Measurements from ENCODE around the gene SHMT1. TPM values are rescaled to one million over a fixed set of nuclear protein-coding genes. Genes with fewer than 3 reads are reported as not detected.
A peak's percentile ranks its signal among the peaks of the same experiment; 100 is the strongest.
"Not testable (repeated sequence)": the region's sequence is repeated elsewhere in the genome, so short reads cannot be mapped to it uniquely, and the experiment has no call there.

Gene SHMT1
- total RNA-seq, 1 experiment from 2014 or later, result 34.1 TPM

- no peak for DNase-seq (ENCODE audit: low spot score)
Observed at GRCh38 chr17:18326572-18326971, 36.8 kb downstream of the SHMT1 start.

GRCh38 chr17:18326039-18326438, 37.3 kb downstream of the SHMT1 start:
- DNase-seq (ENCODE audit: low spot score), result no peak

- no peak for DNase-seq (ENCODE audit: low spot score)
Observed at GRCh38 chr17:18324140-18325050, 39.0 kb downstream of the SHMT1 start.

GRCh38 chr17:18323507-18324139, 39.7 kb downstream of the SHMT1 start:
- DNase-seq (ENCODE audit: low spot score), result no peak

GRCh38 chr17:18323007-18323406, 40.3 kb downstream of the SHMT1 start:
- DNase-seq (ENCODE audit: low spot score), result no peak

GRCh38 chr17:18322522-18322921, 40.8 kb downstream of the SHMT1 start:
- DNase-seq (ENCODE audit: low spot score), result no peak

GRCh38 chr17:18321309-18321708, 42.0 kb downstream of the SHMT1 start:
- no peak for DNase-seq (ENCODE audit: low spot score)

- no peak for DNase-seq (ENCODE audit: low spot score)
Observed at GRCh38 chr17:18320301-18320700, 43.0 kb downstream of the SHMT1 start.

- peak; percentile 28 for DNase-seq (ENCODE audit: low spot score)
Observed at GRCh38 chr17:18319604-18320256, 43.6 kb downstream of the SHMT1 start.

- DNase-seq (ENCODE audit: low spot score), result no peak
Observed at GRCh38 chr17:18318771-18319450, 44.4 kb downstream of the SHMT1 start.

GRCh38 chr17:18318117-18318516, 45.2 kb downstream of the SHMT1 start:
- no peak for DNase-seq (ENCODE audit: low spot score)

GRCh38 chr17:18315961-18316360, 47.4 kb downstream of the SHMT1 start:
- DNase-seq (ENCODE audit: low spot score), result no peak

GRCh38 chr17:18315562-18315922, 47.8 kb downstream of the SHMT1 start:
- DNase-seq (ENCODE audit: low spot score), result no peak

GRCh38 chr17:18314731-18315561, 48.4 kb downstream of the SHMT1 start, which contains the start of the genes SMCR8 and TOP3A:
SMCR8 (plus strand) TSS chr17:18315293; CDS start chr17:18315790, 497 bp downstream.
TOP3A (minus strand) TSS chr17:18314994; CDS start chr17:18314778, 216 bp downstream.
- DNase-seq (ENCODE audit: low spot score), result peak; percentile 98

GRCh38 chr17:18314059-18314730, 49.2 kb downstream of the SHMT1 start:
- DNase-seq (ENCODE audit: low spot score), result no peak

GRCh38 chr17:18309202-18309601, 54.1 kb downstream of the SHMT1 start:
- no peak for DNase-seq (ENCODE audit: low spot score)

- not testable (repeated sequence) for DNase-seq (ENCODE audit: low spot score)
Observed at GRCh38 chr17:18303206-18303605, 60.1 kb downstream of the SHMT1 start.

GRCh38 chr17:18300725-18301480, 62.4 kb downstream of the SHMT1 start:
- no peak for DNase-seq (ENCODE audit: low spot score)

GRCh38 chr17:18298061-18298460, 65.3 kb downstream of the SHMT1 start:
- DNase-seq (ENCODE audit: low spot score), result not testable (repeated sequence)

Measured in A172 (cell line).